IPS DF 6.9 (cell line): ENCODE data around the gene NLGN3.

ENCODE experiments used
- DNase-seq: peaks from one replicate; pipeline ENCODE4 v3.0.0-alpha.2; 2013; ENCODE audit warnings: low read depth, low spot score
- H3K27ac ChIP-seq: one replicate; pipeline ENCODE4 v1.5.1; 2013; ENCODE audit warnings: low read length, control low read depth
- H3K27me3 ChIP-seq: 2 replicates; pipeline ENCODE4 v1.6.1; 2013; ENCODE audit warnings: mild to moderate bottlenecking, low read length; ENCODE audit not compliant: control insufficient read depth, insufficient read depth
- H3K36me3 ChIP-seq: 2 replicates; pipeline ENCODE4 v1.6.1; 2013; ENCODE audit warnings: low read length; ENCODE audit not compliant: control insufficient read depth, insufficient read depth
- H3K4me1 ChIP-seq: 2 replicates; pipeline ENCODE4 v1.6.1; 2013; ENCODE audit warnings: low read length; ENCODE audit not compliant: control insufficient read depth, insufficient read depth
- H3K4me3 ChIP-seq: 2 replicates; pipeline ENCODE4 v1.5.1; 2013; ENCODE audit warnings: mild to moderate bottlenecking, low read length
- H3K9me3 ChIP-seq: 2 replicates; pipeline ENCODE4 v1.6.1; 2013; ENCODE audit warnings: low read length, inconsistent platforms; ENCODE audit not compliant: control insufficient read depth, insufficient read depth
- WGBS: extraction: QIAGEN DNeasy Blood & Tissue Kit; methylation state at CpG from one replicate; pipeline ENCODE4 v1.1.7; 2013; ENCODE audit warnings: mixed read lengths, missing lambda C conversion rate; ENCODE audit not compliant: insufficient read length, insufficient coverage; 5-methylcytosine and 5-hydroxymethylcytosine counted together

The NLGN3 gene

GRCh38 chrX:71181910-71182799 is 37.5 kb downstream of the NLGN3 start:
- Histone ChIP-seq H3K27me3 (no peaks in the 10 kb centered on the region), H3K9me3 (no peaks in the 10 kb centered on the region), H3K4me3 (peak overlapping the region; percentile 30; the same call in 1 of the 2 replicates), H3K27ac (no peak overlapping the region), H3K4me1 (no peaks in the 10 kb centered on the region; the same call in 1 of the 2 replicates), H3K36me3 (no peaks in the 10 kb centered on the region)
- WGBS: no CpG with 5 or more reads among the region's 42 CpGs
- DNase-seq: peak; percentile 74

GRCh38 chrX:71182871-71183270 is 38.2 kb downstream of the NLGN3 start:
- H3K27ac ChIP-seq: no peak overlapping the region
- H3K4me1 ChIP-seq: no peaks in the 10 kb centered on the region; the same call in 1 of the 2 replicates
- H3K36me3 ChIP-seq: no peaks in the 10 kb centered on the region
- no CpG with 5 or more reads among the region's 2 CpGs for WGBS
- no peaks in the 10 kb centered on the region for H3K9me3 ChIP-seq
- no peak for DNase-seq
- no peak overlapping the region for H3K4me3 ChIP-seq
- H3K27me3 ChIP-seq: no peaks in the 10 kb centered on the region

GRCh38 chrX:71183341-71183740 is 38.7 kb downstream of the NLGN3 start:
- no CpG with 5 or more reads among the region's 6 CpGs for WGBS
- Histone ChIP-seq H3K27ac (no peak overlapping the region), H3K9me3 (no peaks in the 10 kb centered on the region), H3K36me3 (no peaks in the 10 kb centered on the region), H3K27me3 (no peaks in the 10 kb centered on the region), H3K4me3 (no peak overlapping the region), H3K4me1 (no peaks in the 10 kb centered on the region; the same call in 1 of the 2 replicates)
- DNase-seq: no peak

- H3K4me3 ChIP-seq: no peak overlapping the region
- H3K27ac ChIP-seq: no peak overlapping the region
- no peaks in the 10 kb centered on the region; the same call in 1 of the 2 replicates for H3K4me1 ChIP-seq
- no peaks in the 10 kb centered on the region for H3K9me3 ChIP-seq
- no peak for DNase-seq
- no CpG with 5 or more reads among the region's 5 CpGs for WGBS
- H3K36me3 ChIP-seq: no peaks in the 10 kb centered on the region
- no peaks in the 10 kb centered on the region for H3K27me3 ChIP-seq
Measured at GRCh38 chrX:71184092-71184491, 39.5 kb downstream of the NLGN3 start.

GRCh38 chrX:71184803-71185495 is 40.3 kb downstream of the NLGN3 start:
- no CpG with 5 or more reads among the region's 4 CpGs for WGBS
- Histone ChIP-seq H3K27ac (no peak overlapping the region), H3K36me3 (no peaks in the 10 kb centered on the region), H3K4me1 (no peaks in the 10 kb centered on the region; the same call in 1 of the 2 replicates), H3K4me3 (no peak overlapping the region), H3K27me3 (no peaks in the 10 kb centered on the region), H3K9me3 (no peaks in the 10 kb centered on the region)
- DNase-seq: no peak

GRCh38 chrX:71191248-71191647 is 46.6 kb downstream of the NLGN3 start:
- H3K4me1 ChIP-seq: no peaks in the 10 kb centered on the region
- no peak overlapping the region for H3K27ac ChIP-seq
- no peaks in the 10 kb centered on the region for H3K9me3 ChIP-seq
- H3K4me3 ChIP-seq: no peak overlapping the region
- H3K36me3 ChIP-seq: no peaks in the 10 kb centered on the region
- DNase-seq: no peak
- H3K27me3 ChIP-seq: no peaks in the 10 kb centered on the region

- no peaks in the 10 kb centered on the region for H3K36me3 ChIP-seq
- no peaks in the 10 kb centered on the region for H3K27me3 ChIP-seq
- no peaks in the 10 kb centered on the region for H3K9me3 ChIP-seq
- no peak overlapping the region for H3K4me3 ChIP-seq
- WGBS: no CpG with 5 or more reads among the region's 4 CpGs
- H3K27ac ChIP-seq: no peak overlapping the region
- DNase-seq: no peak
- H3K4me1 ChIP-seq: no peaks in the 10 kb centered on the region
Measured at GRCh38 chrX:71195964-71196649, 51.5 kb downstream of the NLGN3 start.

GRCh38 chrX:71198066-71198465 is 53.4 kb downstream of the NLGN3 start:
- no peaks in the 10 kb centered on the region for H3K27me3 ChIP-seq
- no peak for DNase-seq
- no peaks in the 10 kb centered on the region for H3K9me3 ChIP-seq
- H3K27ac ChIP-seq: no peak overlapping the region
- no peaks in the 10 kb centered on the region for H3K4me1 ChIP-seq
- WGBS: no CpG with 5 or more reads among the region's 3 CpGs
- H3K36me3 ChIP-seq: no peaks in the 10 kb centered on the region
- H3K4me3 ChIP-seq: no peak overlapping the region

- DNase-seq: no peak
- Histone ChIP-seq H3K9me3 (no peaks in the 10 kb centered on the region), H3K27me3 (no peaks in the 10 kb centered on the region), H3K36me3 (no peaks in the 10 kb centered on the region), H3K4me1 (no peaks in the 10 kb centered on the region), H3K4me3 (no peak overlapping the region), H3K27ac (no peak overlapping the region)
- WGBS: 100% methylated on average over 1 of the region's 7 CpGs
Measured at GRCh38 chrX:71199252-71200008, 54.8 kb downstream of the NLGN3 start.

- Histone ChIP-seq H3K4me1 (no peaks in the 10 kb centered on the region), H3K4me3 (no peak overlapping the region), H3K27ac (no peak overlapping the region), H3K27me3 (no peaks in the 10 kb centered on the region), H3K36me3 (no peaks in the 10 kb centered on the region), H3K9me3 (no peaks in the 10 kb centered on the region)
- no peak for DNase-seq
- WGBS: no CpG with 5 or more reads among the region's 3 CpGs
Measured at GRCh38 chrX:71210816-71211215, 66.2 kb downstream of the NLGN3 start.
